ENCODE data around the gene CCL15.

The CCL15 gene

DNA sequence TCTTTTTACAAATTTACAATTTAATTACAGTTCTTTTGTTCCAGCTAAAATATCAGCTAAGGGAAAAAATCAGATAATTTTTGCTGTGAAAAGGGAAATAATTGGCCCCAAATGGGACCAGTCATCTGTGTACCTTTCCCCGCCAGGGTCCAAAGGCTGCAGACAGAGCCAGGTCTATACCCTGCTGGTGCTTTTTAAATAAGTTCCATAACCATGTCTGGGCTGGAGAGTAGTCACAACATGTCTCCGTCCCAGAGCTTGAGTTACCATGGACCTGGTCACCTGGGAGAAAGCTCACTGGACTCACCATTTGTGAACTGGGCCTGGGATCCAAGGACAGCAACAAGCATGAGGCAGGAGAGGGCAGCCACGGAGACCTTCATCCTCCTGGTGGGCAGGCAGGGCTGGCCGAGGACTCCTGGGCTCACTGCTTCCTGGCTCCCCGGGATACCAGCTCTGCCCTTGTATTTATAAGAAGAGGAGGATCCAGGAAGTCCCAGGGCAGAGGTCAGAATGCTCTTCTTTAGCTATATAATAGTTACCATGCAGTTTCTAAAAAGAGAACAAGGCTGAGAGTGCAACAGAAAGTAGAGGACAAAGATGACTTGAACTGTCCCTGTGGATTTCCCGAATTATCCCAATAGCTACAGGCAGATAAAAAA, at the start of gene CCL15:
Gene CCL15, minus strand, starts transcription at position 444 of the 662 bp plus-strand sequence. Its CDS starts 61 bp downstream, at position 383.
- no peaks in the 10 kb centered on the region for H3K36me3 ChIP-seq (ENCODE audit: control insufficient read depth, insufficient read depth, low read length, severe bottlenecking)
- H3K9ac ChIP-seq (ENCODE audit: low read length), result no peak within 1 kb of the TSS
- no peak within 1 kb of the TSS for H3K4me3 ChIP-seq (ENCODE audit: low read length)
- peaks cover 32% of the 10 kb centered on the region for H3K27me3 ChIP-seq (replicated peaks; ENCODE audit: control insufficient read depth, insufficient read depth, low read length)
- H3K4me1 ChIP-seq (ENCODE audit: control insufficient read depth, insufficient read depth, low read length), result no peaks in the 10 kb centered on the region
- no peaks in the 10 kb centered on the region for H3K9me3 ChIP-seq (ENCODE audit: control insufficient read depth, low read length)
- DNase-seq (ENCODE audit: low read depth), result no peak

DNA sequence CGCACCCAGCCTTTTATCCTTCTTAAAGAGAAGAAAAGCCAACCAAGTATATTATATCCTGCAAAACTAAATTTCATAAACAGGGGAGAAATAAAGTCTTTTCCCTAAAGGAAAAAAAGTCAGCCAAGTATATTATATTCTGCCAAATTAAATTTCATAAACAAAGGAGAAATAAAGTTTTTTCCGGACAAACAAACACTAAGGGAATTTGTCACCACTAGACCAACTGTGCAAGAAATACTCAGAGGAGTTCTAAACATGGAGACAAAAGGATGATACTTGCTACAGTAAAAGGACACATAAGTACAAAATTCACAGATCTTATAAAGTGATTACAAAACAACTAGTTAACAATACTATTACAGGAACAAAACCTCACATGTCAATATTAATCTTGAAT, 48.3 kb upstream of the CCL15 start:
- no peak overlapping the region for H3K4me3 ChIP-seq (ENCODE audit: low read length)
- H3K9me3 ChIP-seq (ENCODE audit: control insufficient read depth, low read length), result peaks cover 25% of the 10 kb centered on the region
- H3K4me1 ChIP-seq (ENCODE audit: control insufficient read depth, insufficient read depth, low read length), result no peaks in the 10 kb centered on the region
- no peaks in the 10 kb centered on the region for H3K36me3 ChIP-seq (ENCODE audit: control insufficient read depth, insufficient read depth, low read length, severe bottlenecking)
- no peak overlapping the region for H3K9ac ChIP-seq (ENCODE audit: low read length)
- DNase-seq (ENCODE audit: low read depth), result no peak
- H3K27me3 ChIP-seq (replicated peaks; ENCODE audit: control insufficient read depth, insufficient read depth, low read length), result peaks cover 4% of the 10 kb centered on the region

GRCh38 chr17:36048066-36048465, 46.7 kb upstream of the CCL15 start:
- H3K36me3 ChIP-seq (ENCODE audit: control insufficient read depth, insufficient read depth, low read length, severe bottlenecking), result no peaks in the 10 kb centered on the region
- no peaks in the 10 kb centered on the region for H3K4me1 ChIP-seq (ENCODE audit: control insufficient read depth, insufficient read depth, low read length)
- no peak for DNase-seq (ENCODE audit: low read depth)
- peaks cover 4% of the 10 kb centered on the region for H3K27me3 ChIP-seq (replicated peaks; ENCODE audit: control insufficient read depth, insufficient read depth, low read length)
- peaks cover 25% of the 10 kb centered on the region for H3K9me3 ChIP-seq (ENCODE audit: control insufficient read depth, low read length)
- no peak overlapping the region for H3K9ac ChIP-seq (ENCODE audit: low read length)
- no peak overlapping the region for H3K4me3 ChIP-seq (ENCODE audit: low read length)

- Histone ChIP-seq H3K4me3 (ENCODE audit: low read length) (no peak overlapping the region), H3K9ac (ENCODE audit: low read length) (no peak overlapping the region), H3K27me3 (replicated peaks; ENCODE audit: control insufficient read depth, insufficient read depth, low read length) (peaks cover 18% of the 10 kb centered on the region), H3K9me3 (ENCODE audit: control insufficient read depth, low read length) (peaks cover 3% of the 10 kb centered on the region), H3K4me1 (ENCODE audit: control insufficient read depth, insufficient read depth, low read length) (no peaks in the 10 kb centered on the region), H3K36me3 (ENCODE audit: control insufficient read depth, insufficient read depth, low read length, severe bottlenecking) (no peaks in the 10 kb centered on the region)
- no peak for DNase-seq (ENCODE audit: low read depth)
These were observed 34.9 kb upstream of the CCL15 start for GRCh38 chr17:36036235-36036634.

- no peak for DNase-seq (ENCODE audit: low read depth)
- Histone ChIP-seq H3K36me3 (ENCODE audit: control insufficient read depth, insufficient read depth, low read length, severe bottlenecking) (no peaks in the 10 kb centered on the region), H3K9me3 (ENCODE audit: control insufficient read depth, low read length) (peaks cover 3% of the 10 kb centered on the region), H3K4me3 (ENCODE audit: low read length) (no peak overlapping the region), H3K27me3 (replicated peaks; ENCODE audit: control insufficient read depth, insufficient read depth, low read length) (peaks cover 26% of the 10 kb centered on the region), H3K4me1 (ENCODE audit: control insufficient read depth, insufficient read depth, low read length) (no peaks in the 10 kb centered on the region), H3K9ac (ENCODE audit: low read length) (no peak overlapping the region)
These were observed 32.8 kb upstream of the CCL15 start for GRCh38 chr17:36034127-36034526.

DNA sequence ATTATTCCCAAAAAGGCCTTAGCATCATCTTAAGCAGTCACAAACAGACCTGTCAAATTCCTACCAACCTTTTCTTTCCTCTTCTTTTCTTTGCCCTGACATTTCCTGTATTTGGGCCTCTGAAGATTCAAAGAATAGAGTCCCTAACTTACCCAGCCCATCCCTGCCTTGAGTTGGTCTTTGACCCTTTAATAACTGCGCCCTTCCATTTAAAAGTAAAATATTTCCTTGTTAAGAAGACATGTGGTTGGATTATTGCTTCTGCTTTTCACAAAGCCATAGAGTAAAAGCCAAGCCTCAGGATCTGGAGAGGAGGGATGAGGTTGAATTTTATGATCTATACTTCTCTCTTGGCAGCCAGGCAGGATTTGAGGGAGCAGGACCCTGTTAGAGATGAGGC, 29.6 kb upstream of the CCL15 start:
- no peak for DNase-seq (ENCODE audit: low read depth)
- Histone ChIP-seq H3K9ac (ENCODE audit: low read length) (no peak overlapping the region), H3K4me1 (ENCODE audit: control insufficient read depth, insufficient read depth, low read length) (no peaks in the 10 kb centered on the region), H3K27me3 (replicated peaks; ENCODE audit: control insufficient read depth, insufficient read depth, low read length) (peaks cover 33% of the 10 kb centered on the region), H3K36me3 (ENCODE audit: control insufficient read depth, insufficient read depth, low read length, severe bottlenecking) (no peaks in the 10 kb centered on the region), H3K4me3 (ENCODE audit: low read length) (no peak overlapping the region), H3K9me3 (ENCODE audit: control insufficient read depth, low read length) (peaks cover 3% of the 10 kb centered on the region)

DNA sequence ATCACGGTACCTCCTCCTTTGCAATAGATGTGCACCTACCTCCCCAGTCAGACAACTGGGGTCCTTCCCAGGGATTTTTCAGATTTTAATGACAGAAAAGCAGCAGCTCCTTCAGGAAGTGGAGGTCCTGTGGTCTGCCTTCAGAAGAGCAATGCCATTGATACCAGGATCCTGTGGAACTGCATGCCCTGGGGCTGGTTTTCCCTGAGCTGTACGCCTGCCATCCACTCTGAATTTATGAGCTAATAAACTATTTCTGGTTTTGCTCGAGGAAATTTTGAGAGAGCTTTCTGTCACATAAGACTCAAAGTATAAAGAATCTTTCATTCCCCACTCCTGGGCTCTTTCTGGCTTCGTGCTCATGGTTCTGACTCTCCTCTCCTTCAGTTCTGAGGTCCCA, 26.4 kb upstream of the CCL15 start:
- H3K4me3 ChIP-seq (ENCODE audit: low read length), result no peak overlapping the region
- H3K36me3 ChIP-seq (ENCODE audit: control insufficient read depth, insufficient read depth, low read length, severe bottlenecking), result no peaks in the 10 kb centered on the region
- no peak overlapping the region for H3K9ac ChIP-seq (ENCODE audit: low read length)
- peaks cover 3% of the 10 kb centered on the region for H3K9me3 ChIP-seq (ENCODE audit: control insufficient read depth, low read length)
- H3K4me1 ChIP-seq (ENCODE audit: control insufficient read depth, insufficient read depth, low read length), result no peaks in the 10 kb centered on the region
- H3K27me3 ChIP-seq (replicated peaks; ENCODE audit: control insufficient read depth, insufficient read depth, low read length), result peaks cover 29% of the 10 kb centered on the region
- DNase-seq (ENCODE audit: low read depth), result no peak

DNA sequence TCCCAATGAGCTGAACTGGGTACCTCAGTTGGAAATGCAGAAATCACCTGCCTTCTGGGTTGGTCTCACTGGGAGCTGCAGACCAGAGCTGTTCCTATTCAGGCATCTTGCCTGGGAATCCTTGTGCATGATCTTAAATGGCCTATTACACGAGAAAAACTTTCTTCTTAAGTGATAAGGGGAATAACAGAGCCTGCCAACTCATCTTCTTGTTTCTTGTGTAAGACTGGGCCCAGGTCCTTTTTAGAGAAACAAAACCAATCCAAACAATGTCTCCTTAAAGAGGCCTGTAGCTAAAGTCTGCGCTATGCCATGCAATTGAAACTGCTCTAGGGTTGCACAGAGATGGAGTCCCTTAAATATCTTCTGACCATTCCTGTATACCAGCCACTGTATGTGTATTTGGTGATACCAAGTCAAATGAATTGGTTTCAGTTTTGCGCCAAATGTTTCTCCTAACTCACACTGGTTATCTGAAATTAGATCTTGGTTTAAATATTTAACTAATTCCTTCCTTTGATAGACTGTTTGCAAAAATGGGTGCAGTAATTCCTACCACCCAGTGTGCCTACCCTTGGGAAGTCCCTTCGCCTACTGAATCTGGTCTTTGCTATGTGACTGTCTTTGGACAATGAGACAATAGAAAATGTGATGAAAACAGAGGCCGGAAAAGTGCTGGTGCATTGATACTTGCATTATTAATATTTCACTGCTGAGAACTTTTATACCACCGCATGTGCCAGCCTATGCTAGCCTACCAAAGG, 22.9 kb upstream of the CCL15 start:
- Histone ChIP-seq H3K9ac (ENCODE audit: low read length) (no peak overlapping the region), H3K4me3 (ENCODE audit: low read length) (no peak overlapping the region), H3K27me3 (replicated peaks; ENCODE audit: control insufficient read depth, insufficient read depth, low read length) (peaks cover 16% of the 10 kb centered on the region), H3K36me3 (ENCODE audit: control insufficient read depth, insufficient read depth, low read length, severe bottlenecking) (no peaks in the 10 kb centered on the region), H3K9me3 (ENCODE audit: control insufficient read depth, low read length) (no peaks in the 10 kb centered on the region), H3K4me1 (ENCODE audit: control insufficient read depth, insufficient read depth, low read length) (no peaks in the 10 kb centered on the region)
- no peak for DNase-seq (ENCODE audit: low read depth)

DNA sequence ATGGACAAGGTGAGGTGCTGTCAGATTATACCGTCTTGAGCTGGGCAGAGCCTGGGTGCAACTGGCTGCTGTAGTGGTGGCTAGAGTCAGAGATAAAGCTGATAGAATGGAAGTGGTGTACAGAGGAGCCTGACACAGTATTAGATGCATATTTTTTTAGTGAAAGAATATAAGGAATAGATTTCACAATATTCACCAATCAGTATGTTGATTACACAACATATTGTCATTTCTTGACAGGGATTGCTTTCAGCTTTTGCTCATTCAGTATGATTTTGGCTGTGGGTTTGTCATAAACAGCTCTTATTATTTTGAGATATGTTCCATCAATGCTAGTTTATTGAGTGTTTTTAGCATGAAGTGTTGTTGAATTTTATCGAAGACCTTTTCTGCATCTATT, 18.1 kb upstream of the CCL15 start:
- no peak overlapping the region for H3K9ac ChIP-seq (ENCODE audit: low read length)
- H3K4me3 ChIP-seq (ENCODE audit: low read length), result no peak overlapping the region
- H3K36me3 ChIP-seq (ENCODE audit: control insufficient read depth, insufficient read depth, low read length, severe bottlenecking), result no peaks in the 10 kb centered on the region
- no peak for DNase-seq (ENCODE audit: low read depth)
- H3K9me3 ChIP-seq (ENCODE audit: control insufficient read depth, low read length), result no peaks in the 10 kb centered on the region
- no peaks in the 10 kb centered on the region for H3K4me1 ChIP-seq (ENCODE audit: control insufficient read depth, insufficient read depth, low read length)
- H3K27me3 ChIP-seq (replicated peaks; ENCODE audit: control insufficient read depth, insufficient read depth, low read length), result peaks cover 19% of the 10 kb centered on the region

- peaks cover 33% of the 10 kb centered on the region for H3K27me3 ChIP-seq (replicated peaks; ENCODE audit: control insufficient read depth, insufficient read depth, low read length)
- H3K9me3 ChIP-seq (ENCODE audit: control insufficient read depth, low read length), result peaks cover 1% of the 10 kb centered on the region
- H3K9ac ChIP-seq (ENCODE audit: low read length), result no peak within 1 kb of the TSS
- no peaks in the 10 kb centered on the region for H3K36me3 ChIP-seq (ENCODE audit: control insufficient read depth, insufficient read depth, low read length, severe bottlenecking)
- DNase-seq (ENCODE audit: low read depth), result no peak
- H3K4me1 ChIP-seq (ENCODE audit: control insufficient read depth, insufficient read depth, low read length), result no peaks in the 10 kb centered on the region
- no peak within 1 kb of the TSS for H3K4me3 ChIP-seq (ENCODE audit: low read length)
These were observed 16.4 kb upstream of the CCL15 start, which contains the start of gene CCL23 for GRCh38 chr17:36017799-36018198. Gene CCL23, minus strand, starts transcription at chr17:36017972. Its CDS starts 75 bp downstream, at chr17:36017897.

GRCh38 chr17:36016555-36016954, 15.2 kb upstream of the CCL15 start:
- H3K4me1 ChIP-seq (ENCODE audit: control insufficient read depth, insufficient read depth, low read length), result no peaks in the 10 kb centered on the region
- H3K27me3 ChIP-seq (replicated peaks; ENCODE audit: control insufficient read depth, insufficient read depth, low read length), result peaks cover 40% of the 10 kb centered on the region
- DNase-seq (ENCODE audit: low read depth), result no peak

More at GRCh38 chr17:36016555-36016954, 15.2 kb upstream of the CCL15 start:
- Histone ChIP-seq H3K4me3 (ENCODE audit: low read length) (no peak overlapping the region), H3K9ac (ENCODE audit: low read length) (no peak overlapping the region), H3K9me3 (ENCODE audit: control insufficient read depth, low read length) (peaks cover 14% of the 10 kb centered on the region), H3K36me3 (ENCODE audit: control insufficient read depth, insufficient read depth, low read length, severe bottlenecking) (no peaks in the 10 kb centered on the region)
